ENCODE data around the gene ZNF407.

ZNF407 gene

DNA sequence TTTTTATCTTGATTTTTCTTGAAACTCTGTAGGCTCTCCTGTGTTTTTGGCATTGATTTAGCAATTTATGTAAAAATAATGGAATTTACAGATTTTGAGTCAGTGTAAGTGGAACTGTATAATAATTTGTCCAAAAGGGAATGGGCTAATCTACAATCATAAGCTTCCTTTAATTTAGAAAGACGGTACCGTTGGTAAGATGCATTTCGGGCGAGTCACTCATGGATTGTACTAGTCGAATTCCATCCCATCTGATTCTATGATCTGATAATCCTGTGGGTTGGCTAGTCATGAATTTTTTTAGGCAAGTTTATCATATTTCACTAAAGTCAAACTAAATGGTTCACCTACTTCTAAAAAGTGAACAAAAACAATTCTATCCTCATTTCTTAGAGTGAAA is 133.4 kb downstream of the ZNF407 start:
- DNase-seq = no peak

DNA sequence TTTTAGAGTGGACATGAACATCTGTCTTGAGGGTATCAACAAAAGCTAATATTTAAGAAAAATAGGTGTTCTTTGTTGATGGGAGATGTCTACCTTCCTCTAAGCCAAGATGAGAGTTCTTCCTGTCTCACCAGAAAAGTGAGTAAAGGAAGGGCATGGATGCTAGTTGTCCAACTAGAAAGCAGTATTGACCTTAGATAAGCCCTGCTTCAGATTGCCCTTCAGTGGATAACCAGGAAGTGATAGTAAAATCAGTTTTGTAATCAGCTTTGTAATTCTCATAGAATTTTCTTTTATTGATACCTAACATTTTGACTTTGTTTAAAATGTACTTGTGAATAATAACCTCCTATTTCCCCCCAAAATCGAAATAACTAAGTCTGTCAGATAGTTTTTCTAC is 134.7 kb downstream of the ZNF407 start:
- no peak for DNase-seq

DNA sequence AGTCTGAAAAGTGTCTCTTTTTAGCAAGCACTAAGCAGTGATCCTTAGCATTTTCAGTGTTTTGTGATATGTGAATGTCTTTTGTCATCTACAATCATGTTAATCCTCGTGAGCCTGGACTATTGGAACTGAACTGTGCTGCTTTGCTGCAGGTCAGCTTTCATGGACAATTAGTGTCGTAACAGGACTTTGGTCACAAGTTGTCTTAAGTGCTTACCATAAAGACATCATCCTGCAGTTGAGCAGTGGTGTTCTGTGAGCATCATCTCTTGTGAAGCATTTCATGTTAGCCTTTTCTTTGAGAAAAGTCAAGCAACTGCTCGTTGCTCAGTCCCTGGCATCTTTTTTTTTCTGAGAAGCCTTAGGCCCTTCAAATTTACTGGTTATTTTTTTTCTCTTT is 135.9 kb downstream of the ZNF407 start:
- no peak for DNase-seq

DNA sequence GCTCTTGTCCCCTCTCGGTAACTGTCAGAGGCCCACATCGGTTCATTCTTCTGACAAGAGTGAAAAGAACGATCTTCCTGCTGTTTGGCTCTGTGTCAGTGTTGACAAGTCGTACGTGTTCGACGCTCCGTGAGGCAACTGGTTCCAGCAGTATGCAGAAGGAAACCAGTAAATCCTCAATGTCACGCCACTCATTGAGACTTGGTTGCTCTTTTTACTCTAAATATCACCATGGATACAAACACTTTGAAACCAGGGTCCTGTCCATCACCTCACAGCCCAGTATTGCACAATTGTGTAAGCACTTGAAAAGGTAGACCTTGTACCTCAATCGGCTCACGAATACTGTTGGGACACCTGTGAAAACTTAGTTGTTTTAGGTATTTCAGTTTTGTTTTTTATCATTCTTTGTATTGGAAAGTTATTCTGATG is 136.4 kb downstream of the ZNF407 start:
- DNase-seq = no peak

DNA sequence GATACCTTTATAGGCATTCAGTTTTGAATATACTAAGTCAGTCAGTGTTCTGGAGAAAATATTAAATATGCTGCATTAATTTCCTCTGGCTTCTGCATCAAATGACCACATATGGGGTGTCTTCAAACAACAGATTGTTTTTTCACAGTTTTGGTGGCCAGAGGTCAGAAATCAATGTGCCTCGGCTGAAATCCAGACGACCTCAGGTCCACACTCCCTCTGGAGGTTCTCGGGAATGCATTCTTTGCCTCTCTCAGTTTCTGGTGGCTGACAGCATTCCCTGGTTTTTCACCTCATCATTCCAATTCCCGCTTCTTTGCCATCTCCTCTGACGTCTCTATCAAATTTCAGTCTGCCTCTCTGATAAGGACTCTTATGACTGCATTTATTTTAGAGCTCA is 142.3 kb downstream of the ZNF407 start:
- DNase-seq = no peak

DNA sequence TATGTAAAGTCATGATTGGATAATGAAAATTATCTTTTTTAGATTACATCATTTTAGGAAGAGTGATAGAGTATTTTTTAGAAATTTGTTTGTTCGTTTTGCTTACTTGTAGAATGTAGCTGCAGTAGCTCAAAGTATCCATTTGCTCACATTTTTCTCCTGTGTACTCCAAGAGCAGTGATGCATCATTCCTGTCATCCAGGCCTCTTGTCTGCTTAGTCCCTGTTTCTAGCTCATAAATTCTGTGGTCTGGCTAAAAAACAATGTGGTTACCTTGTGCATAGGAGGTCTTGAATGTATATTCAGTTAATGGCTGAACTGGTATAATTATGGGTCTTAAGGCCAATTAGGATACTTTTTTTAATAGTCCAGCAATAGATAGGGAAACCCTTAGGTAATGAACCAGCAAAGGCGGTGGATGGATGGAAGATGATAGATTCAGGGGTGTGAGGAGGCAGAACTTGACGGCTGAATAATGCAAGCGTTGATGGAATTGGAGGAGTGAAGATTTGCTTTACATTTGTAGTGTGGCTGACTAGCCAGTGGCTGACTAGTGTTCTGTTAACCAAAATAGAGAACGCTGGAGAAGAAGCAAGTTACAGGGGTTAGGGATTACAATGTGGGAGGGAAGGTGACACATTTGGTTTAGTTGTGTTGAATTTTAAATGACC is 145.0 kb downstream of the ZNF407 start:
- DNase-seq = no peak

DNA sequence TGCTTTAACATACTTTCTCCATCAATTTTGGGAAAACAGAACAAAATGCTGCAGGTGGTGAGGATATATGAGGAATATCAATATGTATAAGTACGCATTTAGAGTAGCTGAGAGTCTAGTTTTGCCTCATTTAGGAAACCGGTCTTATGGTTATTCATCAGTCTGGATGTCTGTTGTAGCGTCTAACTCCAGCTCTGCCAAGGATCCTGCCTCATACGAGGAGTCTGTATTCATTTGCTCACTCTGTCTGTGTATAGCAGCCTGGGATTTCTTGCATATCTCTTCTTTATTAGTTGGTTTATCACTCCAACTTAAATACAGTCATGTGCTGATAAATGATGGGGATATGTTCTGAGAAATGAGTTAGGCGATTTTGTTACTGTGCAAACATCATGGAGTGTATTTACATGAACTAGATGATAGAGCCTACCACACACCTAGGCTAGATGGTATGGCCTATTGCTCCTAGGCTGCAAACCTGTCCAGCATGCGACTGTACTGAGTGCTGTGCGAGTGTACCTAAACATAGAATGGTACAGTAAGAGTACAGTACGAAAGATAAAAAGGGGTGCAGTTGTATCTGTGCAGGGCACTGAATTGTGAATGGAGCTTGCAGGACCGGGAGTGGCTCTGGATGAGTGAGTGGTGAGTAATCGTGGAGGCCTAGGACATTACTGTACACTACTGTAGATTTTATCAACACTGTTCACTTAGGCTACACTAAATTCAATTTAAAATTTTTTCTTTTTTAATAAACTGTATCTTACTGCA is 148.1 kb downstream of the ZNF407 start:
- no peak for DNase-seq

DNA sequence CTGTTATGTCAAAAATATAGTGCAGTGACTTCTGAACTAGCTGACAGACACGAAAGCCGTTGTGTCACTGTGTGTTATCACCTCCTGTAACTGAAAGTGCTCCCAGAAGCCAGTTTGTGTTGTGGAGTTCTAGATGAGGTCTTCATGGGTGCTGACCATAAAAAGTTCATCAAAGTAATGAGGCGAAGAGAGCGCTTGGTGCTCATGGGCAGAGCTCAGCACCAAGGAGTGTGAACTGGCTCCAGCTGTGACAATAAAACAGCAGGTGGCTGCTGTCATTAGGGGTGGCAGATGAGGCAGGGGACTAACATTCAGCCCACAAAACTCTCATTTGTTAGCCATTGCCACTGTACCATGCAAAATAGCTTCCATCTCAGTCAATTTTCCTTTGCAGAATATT is 151.1 kb downstream of the ZNF407 start:
- DNase-seq = no peak

DNA sequence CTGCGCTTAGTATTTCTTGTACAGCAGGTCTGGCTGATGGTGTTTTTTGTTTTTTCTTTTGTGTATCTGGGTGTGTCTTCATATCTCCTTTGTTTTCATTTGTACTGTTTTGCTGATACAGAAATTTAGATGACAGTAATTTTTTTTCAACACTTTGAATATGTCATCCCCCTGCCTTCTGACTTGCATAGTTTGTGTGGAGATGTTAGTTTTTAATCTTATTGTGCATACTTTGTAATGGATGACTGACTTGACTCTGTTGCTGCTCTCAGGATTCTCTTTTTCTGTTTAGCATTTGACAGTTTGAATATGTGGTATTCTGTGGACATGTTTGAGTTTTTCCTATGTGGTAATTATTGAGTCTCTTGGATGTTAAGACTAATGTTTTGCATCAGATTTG is 161.3 kb downstream of the ZNF407 start:
- DNase-seq = no peak

DNA sequence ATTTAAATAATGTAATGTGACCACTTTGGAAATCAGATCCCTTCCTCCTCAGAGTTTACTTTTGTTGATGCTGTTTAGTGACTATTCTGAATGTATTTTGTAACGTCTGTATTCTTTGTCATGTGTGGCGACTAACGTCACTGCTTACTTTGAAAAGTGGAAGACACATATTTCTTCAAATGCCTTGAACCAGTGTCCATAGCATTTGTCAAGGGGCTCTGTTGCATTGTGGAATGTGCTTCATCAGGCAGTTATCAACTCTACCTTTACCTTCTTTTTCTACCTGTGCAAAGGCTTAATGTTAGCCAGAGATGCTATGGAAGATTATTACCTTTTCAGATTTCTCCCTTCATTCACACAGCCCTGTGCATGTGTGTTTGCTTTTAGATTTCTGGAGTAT is 162.4 kb downstream of the ZNF407 start:
- no peak for DNase-seq

DNA sequence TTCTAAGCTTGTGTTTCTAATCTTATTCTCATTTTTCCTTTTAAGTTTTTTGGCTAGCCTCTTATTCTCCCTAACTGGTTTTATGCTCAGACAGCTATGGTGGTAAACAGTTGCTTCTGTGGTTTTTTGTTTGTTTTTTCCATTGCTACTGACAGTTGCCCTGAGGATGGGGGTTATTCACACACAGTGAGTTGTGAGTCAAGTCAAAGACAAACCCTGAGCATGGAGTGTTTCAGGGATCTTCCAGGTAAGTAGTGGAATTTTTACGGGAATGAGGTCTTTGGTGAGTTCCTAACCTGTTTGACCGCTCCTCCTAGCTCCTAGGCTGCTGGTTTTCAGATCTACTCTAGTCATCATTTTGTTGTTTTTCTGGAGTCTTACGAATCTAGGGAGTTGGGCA is 162.8 kb downstream of the ZNF407 start:
- no peak for DNase-seq

DNA sequence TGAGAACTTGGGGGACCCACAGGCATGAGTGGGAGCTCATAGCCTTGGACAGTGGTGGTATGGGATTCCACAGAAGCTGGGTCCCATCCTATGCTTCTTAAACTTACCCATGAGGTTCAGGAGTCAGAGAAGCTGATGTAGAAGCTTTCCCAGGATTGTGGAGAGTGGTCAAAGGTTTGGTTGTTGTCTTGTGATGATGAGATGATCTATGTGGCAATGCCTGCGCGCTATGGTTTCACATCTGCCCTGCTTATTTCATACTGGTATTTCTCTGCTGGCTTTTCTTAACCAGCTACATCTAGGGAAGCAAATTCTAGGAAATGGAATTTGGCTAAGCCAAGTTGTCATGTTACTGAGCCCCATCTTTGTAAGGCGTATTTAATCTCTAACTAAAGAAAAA is 168.6 kb downstream of the ZNF407 start:
- DNase-seq = no peak

DNA sequence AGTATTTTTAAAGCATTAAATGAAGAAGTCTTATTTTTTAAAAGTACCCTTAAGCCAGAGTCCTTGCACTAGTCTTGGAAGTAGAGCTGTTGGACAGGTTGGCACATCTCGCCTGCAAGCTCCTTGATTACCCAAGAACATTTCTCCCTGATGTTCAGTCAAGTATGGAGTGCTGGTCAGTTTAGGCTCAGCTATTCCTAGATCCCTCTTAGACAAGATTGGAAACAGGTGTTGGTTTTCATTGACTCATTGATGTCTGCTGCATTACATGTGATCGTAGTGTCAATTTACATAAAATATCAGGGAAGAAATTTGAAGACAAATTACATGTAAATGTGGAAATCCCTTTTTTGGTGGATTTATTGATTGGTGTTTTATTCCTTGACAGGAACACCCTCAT is 170.4 kb downstream of the ZNF407 start:
- no peak for DNase-seq

DNA sequence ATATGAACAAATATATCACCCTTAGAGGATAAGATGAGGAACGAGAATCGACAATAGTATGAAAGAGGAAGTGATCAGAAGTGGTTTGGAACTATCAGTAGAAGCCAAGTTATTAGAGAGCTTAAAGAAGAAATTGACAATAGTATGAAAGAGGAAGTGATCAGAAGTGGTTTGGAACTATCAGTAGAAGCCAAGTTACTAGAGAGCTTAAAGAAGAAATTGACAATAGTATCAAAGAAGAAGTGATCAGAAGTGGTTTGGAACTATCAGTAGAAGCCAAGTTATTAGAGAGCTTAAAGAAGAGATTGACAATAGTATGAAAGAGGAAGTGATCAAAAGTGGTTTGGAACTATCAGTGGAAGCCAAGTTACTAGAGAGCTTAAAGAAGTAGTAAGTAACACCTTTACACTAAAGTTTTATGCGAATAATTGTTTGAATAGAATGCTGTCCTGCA is 175.5 kb downstream of the ZNF407 start:
- DNase-seq = no peak

DNA sequence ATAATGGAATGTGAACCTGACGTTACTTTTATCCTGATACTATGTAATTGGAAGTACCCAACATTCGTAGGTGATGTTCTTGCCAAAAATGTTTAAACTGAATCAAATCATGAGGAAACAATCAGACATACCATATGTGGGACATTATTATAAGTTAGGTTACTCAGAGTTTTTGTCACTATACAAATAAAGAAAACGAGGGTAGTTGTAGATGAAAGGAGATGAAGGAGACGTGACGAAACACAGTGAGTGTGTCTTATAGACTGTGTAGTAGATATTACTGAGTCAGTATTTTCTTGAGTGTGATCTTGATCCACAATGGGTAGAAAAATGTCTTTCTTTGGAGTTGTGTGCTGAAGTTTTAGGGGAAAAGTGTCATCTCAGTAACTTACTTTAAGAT is 176.8 kb downstream of the ZNF407 start:
- DNase-seq = no peak

DNA sequence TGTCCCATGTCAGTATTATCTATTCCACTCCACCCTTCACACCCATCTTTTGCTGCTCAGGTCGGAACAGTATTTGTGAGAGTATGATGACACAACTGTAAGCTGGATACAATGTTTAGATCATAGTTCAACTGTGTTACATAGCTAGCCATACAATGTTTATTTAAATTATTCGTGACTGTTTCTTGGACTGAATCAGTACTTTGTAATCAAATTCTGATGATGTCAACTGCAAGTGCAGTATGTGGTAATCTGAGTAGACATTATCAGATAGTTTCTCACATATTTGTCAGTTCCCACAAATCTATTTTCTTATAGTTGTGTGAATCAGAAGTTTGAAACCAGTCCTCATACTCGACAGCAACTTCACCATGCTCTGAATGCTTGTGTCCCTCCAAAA is 177.6 kb downstream of the ZNF407 start:
- no peak for DNase-seq

DNA sequence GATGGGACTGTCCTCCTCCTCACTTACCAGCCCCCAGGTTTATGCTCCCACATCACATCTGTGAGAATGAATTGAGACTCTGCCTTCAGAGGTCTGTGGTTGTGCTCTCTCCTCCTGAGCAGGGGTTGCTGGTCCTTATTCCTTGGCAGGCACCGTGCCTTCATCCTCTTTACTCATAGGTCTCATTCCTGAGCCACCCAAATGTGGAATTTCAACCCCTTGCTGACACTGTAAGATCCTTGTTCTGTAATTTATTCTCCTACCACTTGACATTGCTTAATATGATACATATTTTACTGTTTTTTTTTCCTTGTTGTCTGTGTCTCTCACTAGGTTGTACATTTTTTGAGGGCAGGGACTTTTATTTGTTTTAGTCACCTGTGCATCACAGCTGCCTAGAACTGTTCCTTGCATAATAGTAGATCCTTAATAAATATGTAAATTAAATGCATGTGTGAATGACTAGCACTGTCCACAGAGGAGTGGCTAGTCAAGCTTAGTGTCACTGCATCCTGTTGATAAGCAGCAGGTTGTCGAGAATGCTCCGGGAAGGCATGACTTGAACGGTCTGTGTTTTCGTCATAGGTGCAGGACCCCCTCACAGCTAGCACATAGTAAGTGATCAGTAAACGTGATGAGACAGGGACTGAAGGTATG is 180.6 kb downstream of the ZNF407 start:
- no peak for DNase-seq

DNA sequence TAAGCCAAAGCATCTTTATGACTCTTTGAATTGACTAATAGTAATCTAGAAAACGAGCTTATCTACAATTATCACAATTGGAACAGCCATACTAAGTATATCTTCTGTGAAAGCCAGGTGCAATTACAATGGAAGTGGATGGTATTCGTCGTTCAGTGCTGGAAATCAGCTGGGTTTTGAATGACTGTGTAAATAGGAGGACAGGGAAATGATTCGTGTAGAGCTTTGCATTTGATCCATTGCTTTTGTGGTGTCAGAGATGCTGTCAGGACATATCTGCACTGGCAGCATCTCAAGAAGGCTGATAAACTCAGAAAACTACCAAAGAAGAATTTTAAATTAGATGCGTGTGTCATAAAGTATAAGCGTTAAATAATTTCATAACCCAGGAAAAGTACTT is 187.1 kb downstream of the ZNF407 start:
- no peak for DNase-seq

DNA sequence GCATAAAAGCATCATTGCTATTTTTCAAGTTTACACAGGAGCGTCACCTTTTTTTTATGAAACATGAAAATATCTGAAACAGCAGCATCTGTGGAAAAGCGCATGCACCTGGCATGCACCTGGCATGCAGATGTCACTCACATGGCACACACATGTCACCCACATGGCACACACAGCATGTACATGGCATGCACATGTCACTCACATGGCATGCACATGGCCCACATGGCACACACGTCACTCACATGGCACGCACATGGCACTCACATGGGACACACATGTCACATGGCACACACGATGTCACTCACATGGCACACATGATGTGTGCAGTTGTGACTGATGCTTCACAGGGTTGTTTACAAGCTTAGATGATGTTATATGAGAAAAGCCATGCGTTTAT is 188.0 kb downstream of the ZNF407 start:
- DNase-seq = no peak

DNA sequence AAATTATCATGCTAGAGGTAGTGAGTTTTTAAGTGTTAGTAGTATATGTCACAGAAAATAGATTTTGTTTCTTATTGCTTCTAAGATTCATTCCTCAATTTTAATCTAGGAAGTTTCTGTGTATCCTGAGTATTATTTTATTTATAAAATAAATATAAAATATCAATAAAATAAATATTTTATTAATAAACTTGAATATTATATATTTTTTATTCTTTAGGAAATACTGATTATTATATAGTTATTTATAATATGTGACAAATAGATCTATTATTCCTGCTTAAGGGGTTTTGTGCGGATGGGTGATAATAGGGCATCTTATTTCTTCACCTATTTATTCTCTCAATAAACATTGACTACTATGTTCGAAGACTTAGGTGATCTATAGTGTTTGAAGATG is 191.0 kb downstream of the ZNF407 start:
- no peak for DNase-seq

DNA sequence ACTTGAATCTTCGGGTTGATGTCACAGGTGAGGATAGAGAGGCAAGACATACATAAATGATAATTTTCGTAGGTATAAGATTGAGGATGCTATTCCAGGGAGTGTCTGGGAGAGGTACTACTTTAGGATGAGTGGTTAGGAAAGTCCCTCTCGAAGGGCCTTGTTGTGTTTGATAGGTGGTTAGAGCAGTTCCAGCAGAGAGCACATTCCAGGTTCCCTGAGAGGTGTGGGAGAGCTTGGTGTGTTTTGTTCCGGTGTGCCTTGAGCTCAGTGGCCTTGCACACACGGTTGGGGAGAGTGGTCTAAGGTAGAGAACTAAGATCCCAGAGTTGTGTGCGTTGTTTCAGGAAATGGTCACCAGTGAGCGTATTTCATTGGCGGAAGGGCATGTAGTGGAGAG is 191.4 kb downstream of the ZNF407 start:
- no peak for DNase-seq

DNA sequence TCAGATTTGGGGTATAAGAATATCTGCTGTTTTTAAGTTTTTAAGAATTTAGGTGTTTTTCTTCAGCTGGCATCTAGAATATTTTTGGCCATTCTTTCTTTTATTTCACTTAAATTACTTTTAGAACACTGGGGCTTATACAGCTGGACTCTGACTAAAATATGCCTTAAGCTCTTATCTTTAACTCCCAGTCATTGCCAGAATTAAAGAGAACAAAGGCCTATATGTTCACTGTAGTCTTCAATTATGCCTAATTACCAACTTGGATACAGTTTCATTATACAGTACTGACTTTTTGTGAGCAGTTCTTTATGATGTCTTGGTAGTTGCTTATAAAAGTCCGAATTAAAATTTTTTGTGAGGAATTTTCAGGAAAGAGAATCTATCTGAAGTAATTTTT is 192.8 kb downstream of the ZNF407 start:
- no peak for DNase-seq

DNA sequence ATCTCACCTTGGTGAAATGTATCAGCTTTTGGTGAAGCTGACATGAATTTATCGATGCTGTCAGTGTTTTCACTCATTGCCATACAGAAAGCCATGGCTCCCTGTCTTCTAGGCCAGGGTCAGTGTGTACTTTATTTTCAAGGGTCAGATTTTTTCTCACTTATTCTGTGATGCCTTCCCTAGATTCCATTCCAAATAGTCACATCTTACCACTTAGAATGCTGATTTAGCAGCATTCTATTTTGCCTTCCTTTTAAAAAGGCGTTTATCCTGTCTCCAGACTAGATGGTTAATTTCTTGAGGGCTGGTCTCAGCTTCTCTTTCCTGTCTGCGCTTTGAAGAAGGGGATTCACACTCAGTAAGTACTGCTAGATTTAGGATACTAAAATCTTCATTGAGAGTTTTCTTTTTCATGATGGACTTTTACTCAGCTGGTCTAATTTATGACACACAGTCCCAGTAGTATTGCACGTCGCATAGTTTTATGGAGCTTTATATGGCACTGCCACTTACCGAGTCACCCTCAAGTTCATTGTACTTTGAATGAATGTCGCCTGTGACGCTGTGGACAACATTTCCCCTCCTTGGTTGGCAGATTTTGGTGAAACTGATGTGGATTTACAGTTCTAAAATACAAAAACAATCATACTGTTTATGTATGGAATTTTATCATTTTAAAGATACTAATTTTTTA is 194.0 kb downstream of the ZNF407 start:
- DNase-seq = no peak

DNA sequence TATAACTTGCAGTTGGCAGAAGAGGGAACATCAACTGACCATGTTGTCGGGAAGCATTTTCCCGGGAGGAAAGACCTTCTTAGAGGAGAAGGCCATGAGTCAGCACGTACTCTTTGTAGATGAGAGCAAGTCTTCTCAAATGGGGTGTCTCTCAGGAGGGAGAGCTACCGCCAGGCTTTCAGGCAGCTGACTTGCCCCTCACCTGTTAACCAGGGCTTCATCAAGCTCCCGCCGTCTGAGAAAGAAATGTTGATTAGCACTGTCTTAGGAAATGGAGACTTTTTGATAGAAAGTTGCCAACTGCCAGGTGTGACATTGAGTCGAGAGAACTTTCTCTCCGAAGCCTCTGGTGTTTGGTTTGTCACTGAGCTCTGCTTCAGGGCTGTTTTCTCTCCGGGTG is 196.1 kb downstream of the ZNF407 start:
- DNase-seq = no peak
